Stimulated activated CD8-positive, alpha-beta memory T cell treated with anti-CD3 and anti-CD28 coated beads, Interleukin-4, amount 100 ng/mL, for 4 hours (primary cell): ENCODE results near the gene CCDC60.
"Not testable (repeated sequence)": the region's sequence is repeated elsewhere in the genome, so short reads cannot be mapped to it uniquely, and the experiment has no call there.

ENCODE experiments used
- DNase-seq, 2 donors: peaks; one replicate each; pipeline ENCODE4 v3.0.0-alpha.2; 2020; ENCODE audit warnings: low read depth in 2 of 2, low spot score in 1 of 2

CCDC60 gene

GRCh38 chr12:119338593-119339363 lies 4.2 kb downstream of the CCDC60 start:
- no peak for DNase-seq

DNA sequence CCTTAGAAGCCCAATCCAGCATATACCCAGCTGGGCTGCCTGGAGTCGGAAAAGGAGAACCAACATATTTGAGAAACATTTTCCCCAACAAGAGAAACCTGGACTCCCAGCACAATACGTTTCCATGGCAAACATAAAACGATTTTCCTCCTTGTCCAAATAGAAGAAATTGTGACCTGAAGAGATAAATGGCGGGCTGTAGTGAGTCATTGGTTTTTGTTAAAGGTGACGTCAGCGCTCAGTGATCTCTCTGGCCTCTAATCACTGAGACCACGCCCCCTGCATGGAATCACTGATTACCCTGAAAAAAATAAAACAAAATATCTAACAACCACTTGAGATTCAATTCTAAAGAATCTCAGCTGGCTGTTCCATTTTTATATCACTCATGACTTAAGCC lies 6.0 kb downstream of the CCDC60 start:
- no peak for DNase-seq

- no peak for DNase-seq
Observed at GRCh38 chr12:119341020-119341419, 6.5 kb downstream of the CCDC60 start.

- no peak for DNase-seq
Observed at GRCh38 chr12:119341988-119342387, 7.5 kb downstream of the CCDC60 start.

GRCh38 chr12:119343130-119343529 lies 8.6 kb downstream of the CCDC60 start:
- no peak for DNase-seq

DNA sequence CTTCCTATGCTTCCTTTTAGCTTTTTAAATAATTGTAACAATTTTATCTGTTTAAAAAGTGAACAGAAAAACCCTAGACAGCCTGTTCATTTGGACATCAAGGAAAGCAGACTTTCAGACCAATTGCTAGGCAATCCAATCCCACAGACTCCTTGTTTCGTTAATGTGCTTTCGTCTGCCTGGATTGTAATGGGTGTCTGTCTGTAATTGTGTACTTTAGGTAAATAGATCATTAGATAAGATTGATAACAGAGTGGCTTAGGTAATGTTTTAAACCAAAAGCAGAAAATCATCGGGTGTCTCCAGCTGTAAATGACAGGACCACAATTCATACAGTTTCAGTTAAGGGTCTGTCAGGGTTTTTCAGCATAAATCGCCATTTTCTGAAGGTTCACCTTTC lies 19.6 kb downstream of the CCDC60 start:
- no peak for DNase-seq

- DNase-seq: not testable (repeated sequence)
Observed at GRCh38 chr12:119360366-119360765, 25.8 kb downstream of the CCDC60 start.

DNA sequence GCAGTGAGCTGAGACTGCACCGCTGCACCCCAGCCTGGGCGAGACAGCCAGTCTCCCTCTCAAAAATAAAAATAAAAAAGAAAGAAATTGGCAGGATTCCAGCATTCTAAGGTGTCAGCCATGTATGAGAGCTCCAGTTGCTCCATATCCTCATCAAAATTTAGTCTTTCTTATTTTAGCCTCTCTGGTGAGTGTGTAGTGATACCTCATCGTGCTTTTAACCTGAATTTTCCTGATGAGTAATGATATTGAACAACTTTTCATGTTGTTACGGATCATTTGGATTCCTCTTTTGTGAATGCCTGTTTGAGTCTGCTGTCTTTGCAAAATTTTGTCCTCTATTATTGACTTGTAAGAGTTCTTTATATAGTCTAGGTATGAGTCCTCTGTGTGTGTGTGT lies 28.5 kb downstream of the CCDC60 start:
- DNase-seq: no peak

- DNase-seq: no peak
Observed at GRCh38 chr12:119363490-119363889, 29.0 kb downstream of the CCDC60 start.

- DNase-seq: no peak
Observed at GRCh38 chr12:119365451-119365850, 30.9 kb downstream of the CCDC60 start.

DNA sequence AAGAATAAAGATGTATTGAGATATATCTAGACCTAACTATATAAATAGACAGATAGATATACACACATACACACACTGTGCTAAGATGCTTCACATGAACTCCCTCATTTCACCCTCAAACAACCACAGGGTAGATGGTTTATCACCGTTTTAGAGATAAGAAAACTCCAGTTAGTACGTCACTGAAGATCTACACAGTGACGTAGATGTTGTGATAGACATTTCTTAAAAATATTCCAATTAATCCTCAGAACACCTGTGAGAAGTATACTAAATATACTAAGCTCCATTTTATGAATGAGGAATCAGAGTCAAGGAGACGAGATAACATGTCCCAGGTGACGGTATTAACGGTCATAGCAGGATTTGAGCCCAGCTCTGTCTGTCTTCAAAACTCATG lies 31.5 kb downstream of the CCDC60 start:
- DNase-seq: no peak

- no peak for DNase-seq
Observed at GRCh38 chr12:119369161-119369560, 34.6 kb downstream of the CCDC60 start.

GRCh38 chr12:119369907-119370546 lies 35.5 kb downstream of the CCDC60 start:
- no peak for DNase-seq

GRCh38 chr12:119372540-119372939 lies 38.0 kb downstream of the CCDC60 start:
- DNase-seq: no peak

DNA sequence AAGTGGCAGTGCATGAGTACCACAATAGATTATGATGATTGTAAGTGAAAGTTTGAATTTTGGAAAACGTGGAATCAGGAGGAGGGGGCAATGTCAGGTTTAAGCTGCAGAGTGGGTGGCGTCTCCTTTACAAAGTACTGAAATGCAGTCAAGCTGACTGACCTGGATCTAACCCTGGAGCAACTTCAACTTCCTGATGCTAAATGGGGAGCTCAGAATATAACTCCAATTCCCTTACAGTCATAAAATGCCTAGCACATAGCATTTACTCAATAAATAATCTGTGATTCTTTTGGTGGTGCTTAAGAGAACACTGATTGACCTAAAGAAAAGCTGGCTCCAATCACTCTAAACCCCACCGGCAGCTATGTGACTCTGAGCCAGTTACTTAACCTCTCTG lies 38.5 kb downstream of the CCDC60 start:
- no peak for DNase-seq

DNA sequence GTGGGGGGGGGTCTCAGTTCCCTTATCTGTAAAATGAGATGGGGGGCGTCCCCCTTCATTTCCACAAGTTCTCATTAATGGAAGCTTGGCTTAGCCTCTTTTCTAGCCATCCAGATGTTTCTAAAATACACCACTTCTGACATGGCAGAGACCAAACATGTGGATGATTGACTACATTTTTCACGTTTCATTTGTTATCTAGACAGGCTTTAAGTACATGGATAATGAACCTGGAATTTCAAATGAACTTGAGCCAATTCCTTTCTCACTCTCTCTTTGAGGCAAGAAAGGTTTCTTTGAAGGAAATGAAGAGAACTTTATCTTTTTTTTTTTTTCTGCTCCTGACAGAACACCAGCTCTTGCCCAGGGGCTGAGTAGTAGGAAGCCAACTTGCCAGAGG lies 39.1 kb downstream of the CCDC60 start:
- no peak for DNase-seq

GRCh38 chr12:119374635-119375034 lies 40.1 kb downstream of the CCDC60 start:
- DNase-seq: no peak

- DNase-seq: no peak
Observed at GRCh38 chr12:119375075-119375882, 40.8 kb downstream of the CCDC60 start.

- DNase-seq: no peak
Observed at GRCh38 chr12:119375883-119376190, 41.3 kb downstream of the CCDC60 start.

- DNase-seq: no peak
Observed at GRCh38 chr12:119378903-119379302, 44.4 kb downstream of the CCDC60 start.

DNA sequence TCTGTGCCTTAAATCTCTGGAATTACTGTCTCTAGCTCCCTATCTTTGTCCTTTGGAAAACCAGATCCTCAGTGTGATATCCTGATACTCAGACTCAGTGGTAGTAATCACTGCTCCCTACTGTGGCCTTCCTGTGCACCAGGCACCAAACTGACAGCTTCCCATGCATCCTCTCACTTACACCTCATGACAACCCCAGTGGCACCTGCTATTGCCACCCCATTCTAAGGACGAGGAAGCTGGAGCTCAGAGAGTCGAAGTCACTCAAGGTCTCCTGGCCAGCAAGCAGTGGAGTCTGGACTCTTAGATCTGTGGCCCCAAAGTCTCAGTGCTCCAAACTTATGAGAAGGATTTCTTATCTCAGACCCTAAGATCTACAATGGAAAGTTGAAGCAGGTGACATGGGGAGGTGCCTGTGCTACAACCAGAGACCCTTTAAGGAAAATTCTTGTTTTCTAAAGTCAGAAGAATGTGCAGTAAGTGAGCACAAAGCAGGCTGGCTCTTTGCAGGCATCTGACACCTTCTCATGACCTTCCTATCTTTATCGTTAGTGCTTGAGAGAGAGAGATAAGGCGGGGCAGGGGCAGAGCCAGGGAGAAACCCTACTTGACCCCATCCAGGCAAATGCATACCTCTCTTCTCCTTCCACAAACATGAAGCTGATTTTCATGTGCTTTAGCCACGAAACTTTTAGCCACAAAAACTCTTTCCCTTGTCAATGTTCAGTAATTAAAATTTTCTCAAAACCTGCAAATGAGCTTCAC lies 47.1 kb downstream of the CCDC60 start:
- no peak for DNase-seq
